HCT116 (cell line): ENCODE measurements around the gene SLC26A3. TPM values are rescaled to one million over a fixed set of nuclear protein-coding genes. Genes with fewer than 3 reads are reported as not detected.
A peak's percentile ranks its signal among the peaks of the same experiment; 100 is the strongest.

Source experiments
- ATAC-seq: fragments of 200-7000 bp; cut with Tn5 transposase; 2 replicates; pipeline ENCODE4 v1.9.1; 2020; ENCODE audit warnings: mild to moderate bottlenecking, moderate library complexity
- BruUV-seq: library from RNA; stranded (reverse); fragments of 400-500 nt; replicated peaks from 2 replicates; lab custom pipeline; 2021; lab: Mats Ljungman, UMichigan
- CTCF ChIA-PET: fragments of 300-600 bp; sonication (Branson Sonifier 250); formaldehyde crosslinking; loops from one replicate; lab custom pipeline; 2021; ENCODE audit warnings: antibody characterized with exemption; lab: Charles Lee
- POLR2A ChIA-PET: fragments of 300-600, 350-600 bp; sonication (Branson Sonifier 250); formaldehyde crosslinking; loops from one replicate; lab custom pipeline; 2021; ENCODE audit warnings: antibody characterized with exemption; lab: Charles Lee
- RAD21 ChIA-PET, 2 experiments: fragments of 300-600 bp; sonication (Branson Sonifier 250); formaldehyde crosslinking; loops; one replicate each; lab custom pipeline; 2023; ENCODE audit warnings: low total read pairs in 2 of 2; ENCODE audit not compliant: uncharacterized antibody in 2 of 2, unreplicated experiment in 2 of 2, low non-redundant PET in 1 of 2; lab: Charles Lee
- DNase-seq: peaks from one replicate; pipeline ENCODE4 v3.0.0-alpha.2; 2010; ENCODE audit warnings: low read depth, low spot score
- H2AFZ ChIP-seq: fragments of 200-600 bp; shearing (Covaris generic), sonication (generic); 2 replicates; pipeline ENCODE4 v1.6.1; 2017; ENCODE audit warnings: low read depth, mixed run types, mixed read lengths, antibody characterized with exemption, low read length; ENCODE audit not compliant: poor library complexity, severe bottlenecking
- H3K27ac ChIP-seq: 2 replicates; pipeline ENCODE4 v1.5.1; 2012; ENCODE audit warnings: low read depth, low read length
- H3K27me3 ChIP-seq: fragments of 200-600 bp; sonication (generic); 2 replicates; pipeline ENCODE4 v1.6.1; 2016; ENCODE audit warnings: mixed run types, low read length, mixed read lengths; ENCODE audit not compliant: insufficient read depth
- H3K36me3 ChIP-seq, 2 experiments: fragments of 200-500 bp in 1 of 2; fragments of 200-600 bp in 1 of 2; sonication (Bioruptor generic) in 1 of 2; sonication (generic) in 1 of 2; 2 replicates each; pipeline versions ENCODE4 v1.5.1 to v1.6.1; 2014 to 2016; ENCODE audit warnings: low read length in 2 of 2, inconsistent platforms in 1 of 2, mixed read lengths in 1 of 2, mixed run types in 1 of 2; ENCODE audit not compliant: insufficient read depth in 2 of 2, control insufficient read depth in 1 of 2
- H3K4me1 ChIP-seq, 2 experiments: fragments of 200-600 bp in 1 of 2; sonication (generic) in 1 of 2; 2 replicates each; pipeline versions ENCODE4 v1.5.1 to v1.6.1; 2012 to 2017; ENCODE audit warnings: low read length in 2 of 2, inconsistent platforms in 1 of 2, mild to moderate bottlenecking in 1 of 2, mixed read lengths in 1 of 2, mixed run types in 1 of 2, moderate library complexity in 1 of 2; ENCODE audit not compliant: insufficient read depth in 2 of 2, control insufficient read depth in 1 of 2
- H3K4me2 ChIP-seq: fragments of 200-600 bp; sonication (generic); 2 replicates; pipeline ENCODE4 v1.6.1; 2017; ENCODE audit warnings: mixed run types, low read length, mixed read lengths
- H3K4me3 ChIP-seq, 2 experiments: fragments of 200-600 bp in 1 of 2; sonication (generic) in 1 of 2; replicated peaks in 1 of 2; 2 replicates each; pipeline ENCODE4 v1.5.1; 2011 to 2016; ENCODE audit warnings: low read length in 2 of 2, control low read depth in 1 of 2, low read depth in 1 of 2, mild to moderate bottlenecking in 1 of 2, mixed read lengths in 1 of 2, mixed run types in 1 of 2
- H3K79me2 ChIP-seq: fragments of 200-600 bp; sonication (generic); 2 replicates; pipeline ENCODE4 v1.6.1; 2017; ENCODE audit warnings: mild to moderate bottlenecking, mixed run types, low read length, moderate library complexity, mixed read lengths; ENCODE audit not compliant: insufficient read depth
- H3K9ac ChIP-seq: fragments of 200-600 bp; sonication (generic); 2 replicates; pipeline ENCODE4 v1.6.1; 2016; ENCODE audit warnings: low read length, mixed read lengths
- H3K9me2 ChIP-seq: fragments of 200-600 bp; sonication (generic), shearing (Covaris generic); 2 replicates; pipeline ENCODE4 v1.6.1; 2017; ENCODE audit warnings: mixed run types, mild to moderate bottlenecking, moderate library complexity; ENCODE audit not compliant: insufficient read depth
- H3K9me3 ChIP-seq, 2 experiments: fragments of 200-500 bp in 1 of 2; fragments of 200-600 bp in 1 of 2; sonication (Bioruptor generic) in 1 of 2; sonication (generic) in 1 of 2; 2 replicates each; pipeline ENCODE4 v1.6.1; 2014 to 2017; ENCODE audit warnings: low read length in 2 of 2, mixed read lengths in 2 of 2, inconsistent platforms in 1 of 2, low read depth in 1 of 2, mild to moderate bottlenecking in 1 of 2, mixed run types in 1 of 2, moderate library complexity in 1 of 2; ENCODE audit not compliant: control insufficient read depth in 1 of 2, insufficient read depth in 1 of 2
- H4K20me1 ChIP-seq: fragments of 200-600 bp; sonication (generic), shearing (Covaris generic); 2 replicates; pipeline ENCODE4 v1.6.1; 2017; ENCODE audit warnings: mixed run types, mild to moderate bottlenecking, moderate library complexity; ENCODE audit not compliant: insufficient read depth
- EGR1 ChIP-seq: IDR thresholded peaks from 2 replicates; pipeline ENCODE4 v1.6.1; 2012; ENCODE audit warnings: low read depth
- EZH2 ChIP-seq: fragments of 200-600 bp; sonication (generic); IDR thresholded peaks from 2 replicates; pipeline ENCODE4 v1.6.1; 2017; ENCODE audit warnings: antibody characterized with exemption, mixed run types
- POLR2A ChIP-seq: IDR thresholded peaks from 2 replicates; pipeline ENCODE4 v1.7.0; 2011; ENCODE audit warnings: borderline replicate concordance; ENCODE audit not compliant: insufficient read depth, insufficient read length; ENCODE audit errors: extremely low read depth
- RAD21 ChIP-seq: IDR thresholded peaks from 2 replicates; pipeline ENCODE4 v1.6.1; 2012; ENCODE audit warnings: low read depth, mild to moderate bottlenecking
- YY1 ChIP-seq: IDR thresholded peaks from 2 replicates; pipeline ENCODE4 v1.6.1; 2011; ENCODE audit warnings: low read length, low read depth, moderate library complexity, mild to moderate bottlenecking; ENCODE audit not compliant: insufficient replicate concordance; ENCODE audit errors: extremely low read depth
- ZFX ChIP-seq: fragments of 450-650 bp; IDR thresholded peaks from 2 replicates; pipeline ENCODE4 v1.6.1; 2017
- intact Hi-C: fragments of 100-400 bp; cut with micrococcal nuclease; formaldehyde crosslinking; loops from 2 replicates; pipeline ENCODE4 v1.10.0; 2022
- total RNA-seq: library from RNA; stranded (reverse); gene quantifications from one replicate; pipeline ENCODE4 v1.2.1, GENCODE V29; 2021; ENCODE audit not compliant: unreplicated experiment
- TF ChIP-seq, protein P1 (sequence below), 3 experiments: fragments of 200-600 bp in 1 of 3; sonication (generic) in 1 of 3; IDR thresholded peaks in 2 of 3; conservative IDR thresholded peaks in 1 of 3; 2 replicates each; pipeline ENCODE4 v1.5.1; 2012 to 2017; ENCODE audit warnings: low read depth in 2 of 3, low read length in 2 of 3, antibody characterized with exemption in 1 of 3, borderline replicate concordance in 1 of 3, control low read depth in 1 of 3, mild to moderate bottlenecking in 1 of 3, mixed read lengths in 1 of 3, mixed run types in 1 of 3, moderate library complexity in 1 of 3; ENCODE audit not compliant: insufficient read depth in 1 of 3
- TF ChIP-seq, protein P2 (sequence below): IDR thresholded peaks from 2 replicates; pipeline ENCODE4 v1.6.1; 2011; ENCODE audit warnings: mild to moderate bottlenecking, low read length, moderate library complexity; ENCODE audit not compliant: insufficient replicate concordance; ENCODE audit errors: extremely low read depth
- TF ChIP-seq, protein P3 (sequence below): IDR thresholded peaks from 2 replicates; pipeline ENCODE4 v1.6.1; 2012

The SLC26A3 gene
- total RNA-seq, 1 experiment from 2014 or later: 0.54 TPM

DNA sequence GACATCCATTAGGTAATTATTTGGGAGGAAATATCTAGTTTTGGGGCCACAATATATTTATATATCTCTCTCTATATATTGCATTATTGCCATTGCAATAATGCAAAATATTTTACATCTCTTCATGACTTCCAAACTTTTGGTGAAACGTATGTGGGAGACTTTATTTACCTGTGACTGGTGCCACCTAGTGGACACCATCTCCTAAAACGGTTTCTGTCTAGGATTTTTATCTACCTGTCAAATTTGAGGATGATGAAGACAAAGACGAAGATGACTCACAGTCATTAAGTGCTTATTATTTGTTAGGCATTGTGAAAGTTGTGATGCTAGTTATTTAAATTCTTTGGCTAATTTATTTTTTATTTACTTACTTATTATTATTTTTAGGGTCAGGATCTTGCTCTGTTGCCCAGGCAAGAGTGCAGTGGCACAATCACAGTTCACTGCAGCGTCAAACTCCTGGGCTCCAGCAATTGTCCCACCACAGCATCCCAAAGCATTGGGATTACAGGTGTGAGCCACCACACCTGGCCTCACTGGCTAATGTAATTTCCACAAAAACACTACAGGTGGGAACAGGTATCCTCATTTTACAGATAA, 77.8 kb downstream of the SLC26A3 start:
- Histone ChIP-seq H3K79me2 (no peaks in the 10 kb centered on the region), H3K4me1 (no peaks in the 10 kb centered on the region), H3K27ac (no peak overlapping the region), H3K9me2 (no peaks in the 10 kb centered on the region), H3K9me3 (no peaks in the 10 kb centered on the region), H3K4me3 (no peak overlapping the region), H4K20me1 (no peaks in the 10 kb centered on the region), H3K36me3 (no peaks in the 10 kb centered on the region), H2AFZ (peak overlapping the region; percentile 38), H3K27me3 (peaks cover 8% of the 10 kb centered on the region; the same call in 1 of the 2 replicates), H3K9ac (no peak overlapping the region), H3K4me2 (no peak overlapping the region)
- CTCF ChIA-PET: interaction anchor here (0.8 to 3.3 kb wide), 3 partner anchors 150 to 262 kb away, joined by 3 to 15 read pairs (median 6); no protein-coding TSS in a partner anchor
- DNase-seq (peak; percentile 49), ATAC-seq (0 out of 2 replicates have a peak, but pooled peaks have one; percentile 42)
- TF ChIP-seq, protein P1, sequence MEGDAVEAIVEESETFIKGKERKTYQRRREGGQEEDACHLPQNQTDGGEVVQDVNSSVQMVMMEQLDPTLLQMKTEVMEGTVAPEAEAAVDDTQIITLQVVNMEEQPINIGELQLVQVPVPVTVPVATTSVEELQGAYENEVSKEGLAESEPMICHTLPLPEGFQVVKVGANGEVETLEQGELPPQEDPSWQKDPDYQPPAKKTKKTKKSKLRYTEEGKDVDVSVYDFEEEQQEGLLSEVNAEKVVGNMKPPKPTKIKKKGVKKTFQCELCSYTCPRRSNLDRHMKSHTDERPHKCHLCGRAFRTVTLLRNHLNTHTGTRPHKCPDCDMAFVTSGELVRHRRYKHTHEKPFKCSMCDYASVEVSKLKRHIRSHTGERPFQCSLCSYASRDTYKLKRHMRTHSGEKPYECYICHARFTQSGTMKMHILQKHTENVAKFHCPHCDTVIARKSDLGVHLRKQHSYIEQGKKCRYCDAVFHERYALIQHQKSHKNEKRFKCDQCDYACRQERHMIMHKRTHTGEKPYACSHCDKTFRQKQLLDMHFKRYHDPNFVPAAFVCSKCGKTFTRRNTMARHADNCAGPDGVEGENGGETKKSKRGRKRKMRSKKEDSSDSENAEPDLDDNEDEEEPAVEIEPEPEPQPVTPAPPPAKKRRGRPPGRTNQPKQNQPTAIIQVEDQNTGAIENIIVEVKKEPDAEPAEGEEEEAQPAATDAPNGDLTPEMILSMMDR (IDR thresholded peaks at IDR 0.05 in 2 of 3, conservative IDR thresholded peaks at IDR 0.05 in 1 of 3; ENCODE audit: borderline replicate concordance in 1 of 3, insufficient read depth in 1 of 3, low read depth in 2 of 3, low read length in 2 of 3): peak; percentile 58 to 78 (median 75)
- TF ChIP-seq RAD21 (peak; percentile 82), EGR1 (no peak)
- BruUV-seq: no TSS peak
- RAD21 ChIA-PET: no interaction called here
- intact Hi-C loops: loop anchor here (1.0 to 10.0 kb wide), 6 partner anchors 140 to 930 kb away; partner anchors contain the start of gene BCAP29
- POLR2A ChIA-PET: no interaction called here

- Histone ChIP-seq H3K36me3 (no peaks in the 10 kb centered on the region), H3K27ac (no peak overlapping the region), H4K20me1 (no peaks in the 10 kb centered on the region), H3K79me2 (no peaks in the 10 kb centered on the region), H3K9me3 (no peaks in the 10 kb centered on the region), H3K9ac (no peak overlapping the region), H3K4me2 (no peak overlapping the region), H3K9me2 (no peaks in the 10 kb centered on the region), H2AFZ (no peak overlapping the region), H3K4me1 (peaks cover 3 to 5% of the 10 kb centered on the region in 2 experiments; a peak in 2 of 4 replicates), H3K4me3 (no peak overlapping the region), H3K27me3 (peaks cover 6% of the 10 kb centered on the region; the same call in 1 of the 2 replicates)
- ATAC-seq: no peak
- POLR2A ChIA-PET: no interaction called here
- CTCF ChIA-PET: interaction anchor here (0.9 kb wide), 1 partner anchor 260 kb away, joined by 3 read pairs; no protein-coding TSS in a partner anchor
- TF ChIP-seq POLR2A (no peak), EZH2 (no peak), ZFX (no peak), YY1 (no peak)
- TF ChIP-seq, protein P1 (IDR thresholded peaks at IDR 0.05 in 2 of 3, conservative IDR thresholded peaks at IDR 0.05 in 1 of 3; ENCODE audit: borderline replicate concordance in 1 of 3, insufficient read depth in 1 of 3, low read depth in 2 of 3, low read length in 2 of 3): no peak
- TF ChIP-seq, protein P2, sequence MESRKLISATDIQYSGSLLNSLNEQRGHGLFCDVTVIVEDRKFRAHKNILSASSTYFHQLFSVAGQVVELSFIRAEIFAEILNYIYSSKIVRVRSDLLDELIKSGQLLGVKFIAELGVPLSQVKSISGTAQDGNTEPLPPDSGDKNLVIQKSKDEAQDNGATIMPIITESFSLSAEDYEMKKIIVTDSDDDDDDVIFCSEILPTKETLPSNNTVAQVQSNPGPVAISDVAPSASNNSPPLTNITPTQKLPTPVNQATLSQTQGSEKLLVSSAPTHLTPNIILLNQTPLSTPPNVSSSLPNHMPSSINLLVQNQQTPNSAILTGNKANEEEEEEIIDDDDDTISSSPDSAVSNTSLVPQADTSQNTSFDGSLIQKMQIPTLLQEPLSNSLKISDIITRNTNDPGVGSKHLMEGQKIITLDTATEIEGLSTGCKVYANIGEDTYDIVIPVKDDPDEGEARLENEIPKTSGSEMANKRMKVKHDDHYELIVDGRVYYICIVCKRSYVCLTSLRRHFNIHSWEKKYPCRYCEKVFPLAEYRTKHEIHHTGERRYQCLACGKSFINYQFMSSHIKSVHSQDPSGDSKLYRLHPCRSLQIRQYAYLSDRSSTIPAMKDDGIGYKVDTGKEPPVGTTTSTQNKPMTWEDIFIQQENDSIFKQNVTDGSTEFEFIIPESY: no peak
- TF ChIP-seq, protein P3, sequence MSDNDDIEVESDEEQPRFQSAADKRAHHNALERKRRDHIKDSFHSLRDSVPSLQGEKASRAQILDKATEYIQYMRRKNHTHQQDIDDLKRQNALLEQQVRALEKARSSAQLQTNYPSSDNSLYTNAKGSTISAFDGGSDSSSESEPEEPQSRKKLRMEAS: no peak
- intact Hi-C loops: loop anchor here (10.0 kb wide), 3 partner anchors 138 to 928 kb away; partner anchors contain the start of gene BCAP29
- DNase-seq: no peak
- RAD21 ChIA-PET: no interaction called here
- BruUV-seq: no TSS peak
Measured at GRCh38 chr7:107723255-107723654, 79.8 kb downstream of the SLC26A3 start.
